G401 (cell line): ENCODE data around the gene SYT11. TPM values are rescaled to one million over a fixed set of nuclear protein-coding genes. Genes with fewer than 3 reads are reported as not detected.

ENCODE experiments used
- DNase-seq: peaks from one replicate; pipeline ENCODE4 v3.0.0-alpha.2; 2015; ENCODE audit warnings: low spot score
- in situ Hi-C: cut with HindIII; loops from 2 replicates; pipeline ENCODE4 v1.10.0; 2016; ENCODE audit warnings: low sequenced_read_pairs, mixed read lengths
- total RNA-seq: library from RNA; depleted of rRNA; stranded (reverse); fragments of >200 nt; shearing (Covaris generic); gene quantifications from 2 replicates; pipeline ENCODE4 v1.2.3, GENCODE V29; 2014

The SYT11 gene
- total RNA-seq, 1 experiment from 2014 or later, result 4.9 TPM

- DNase-seq, result peak; percentile 84
- in situ Hi-C loops, result loop anchor here (5.0 kb wide), 1 partner anchor 43 kb away; no protein-coding TSS in a partner anchor
These were observed 809 bp downstream of the SYT11 start for GRCh38 chr1:155859881-155860871.

DNA sequence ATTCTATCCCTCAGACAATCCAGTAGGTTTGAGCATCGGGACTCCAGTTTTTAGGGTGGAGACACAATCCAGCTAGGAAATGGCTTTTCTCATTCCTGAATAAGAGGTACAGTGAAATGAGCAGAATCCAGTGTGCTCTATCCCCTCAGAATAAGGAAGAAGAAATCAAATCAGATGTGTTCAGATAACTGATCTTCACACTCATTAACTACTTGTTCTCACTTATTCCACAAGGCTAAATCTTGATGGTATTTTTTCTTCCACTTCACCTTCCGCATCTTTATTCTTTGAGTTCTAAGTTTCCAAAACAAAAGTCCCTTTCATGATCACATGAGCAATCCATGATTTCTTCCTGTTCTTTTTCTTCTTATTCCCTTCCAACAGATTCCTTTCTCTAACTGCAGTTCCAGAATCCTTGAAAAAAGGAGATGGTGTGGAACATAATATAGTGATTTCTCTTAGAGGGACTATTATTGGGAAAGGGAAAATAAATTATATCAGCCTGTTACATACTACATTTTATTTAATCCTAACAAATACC, 1.7 kb downstream of the SYT11 start:
- DNase-seq, result no peak
- in situ Hi-C loops, result loop anchor here (5.0 kb wide), 1 partner anchor 44 kb away; no protein-coding TSS in a partner anchor

- DNase-seq, result no peak
- in situ Hi-C loops, result loop anchor here (5.0 kb wide), 1 partner anchor 45 kb away; no protein-coding TSS in a partner anchor
These were observed 2.5 kb downstream of the SYT11 start for GRCh38 chr1:155861896-155862295.

DNA sequence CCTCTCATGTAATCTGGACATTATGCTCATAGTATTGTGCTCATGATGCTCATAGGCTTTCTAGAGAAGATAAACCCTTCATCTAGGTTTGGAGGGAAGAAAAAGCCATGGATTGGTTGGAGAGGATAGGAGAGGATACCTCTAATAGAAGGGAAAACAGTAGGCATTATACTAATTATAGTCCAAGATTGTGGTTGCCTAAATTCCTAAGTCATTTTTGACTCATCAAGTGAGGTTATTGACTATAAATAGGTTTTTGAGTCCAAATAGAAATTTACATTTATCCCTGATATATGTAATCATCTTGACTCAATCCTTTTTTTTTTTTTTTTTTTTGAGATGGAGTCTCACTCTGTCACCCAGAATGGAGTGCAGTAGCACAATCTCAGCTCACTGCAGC, 5.0 kb downstream of the SYT11 start:
- DNase-seq, result no peak
- in situ Hi-C loops, result loop anchor here (5.0 kb wide), 1 partner anchor 47 kb away; no protein-coding TSS in a partner anchor

GRCh38 chr1:155867766-155868165, 8.4 kb downstream of the SYT11 start:
- in situ Hi-C loops, result no loop called here
- DNase-seq, result no peak

GRCh38 chr1:155871390-155871789, 12.0 kb downstream of the SYT11 start:
- in situ Hi-C loops, result no loop called here
- DNase-seq, result peak; percentile 96

GRCh38 chr1:155872527-155872926, 13.2 kb downstream of the SYT11 start:
- in situ Hi-C loops, result no loop called here
- peak; percentile 78 for DNase-seq

GRCh38 chr1:155873860-155874259, 14.5 kb downstream of the SYT11 start:
- DNase-seq, result peak; percentile 42
- in situ Hi-C loops, result no loop called here

GRCh38 chr1:155877945-155878344, 18.6 kb downstream of the SYT11 start:
- in situ Hi-C loops, result no loop called here

GRCh38 chr1:155880251-155880650, 20.9 kb downstream of the SYT11 start:
- DNase-seq, result no peak
- in situ Hi-C loops, result no loop called here

More at GRCh38 chr1:155877945-155878344, 18.6 kb downstream of the SYT11 start:
- no peak for DNase-seq

DNA sequence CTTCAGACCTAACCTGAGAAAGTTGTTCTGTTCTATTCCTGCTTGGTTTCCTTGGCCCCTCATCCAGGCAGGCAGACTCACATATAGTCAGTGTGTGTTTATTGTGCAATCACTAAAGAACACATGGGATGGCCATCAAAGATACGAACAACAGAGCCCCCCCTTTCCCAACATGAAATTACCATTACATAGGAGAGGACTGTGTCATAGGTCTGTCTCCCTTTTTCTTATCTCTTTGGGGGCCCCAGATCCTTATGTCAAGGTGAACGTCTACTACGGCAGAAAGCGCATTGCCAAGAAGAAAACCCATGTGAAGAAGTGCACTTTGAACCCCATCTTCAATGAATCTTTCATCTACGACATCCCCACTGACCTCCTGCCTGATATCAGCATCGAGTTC, 21.6 kb downstream of the SYT11 start:
- in situ Hi-C loops, result no loop called here

GRCh38 chr1:155882235-155882634, 22.9 kb downstream of the SYT11 start:
- in situ Hi-C loops, result no loop called here
- DNase-seq, result no peak

More for the DNA sequence above, 21.6 kb downstream of the SYT11 start:
- no peak for DNase-seq

GRCh38 chr1:155882766-155883165, 23.4 kb downstream of the SYT11 start:
- no peak for DNase-seq
- in situ Hi-C loops, result no loop called here

- peak; percentile 30 for DNase-seq
- in situ Hi-C loops, result no loop called here
These were observed 24.9 kb downstream of the SYT11 start for GRCh38 chr1:155884031-155884960.

- DNase-seq, result no peak
- in situ Hi-C loops, result no loop called here
These were observed 25.6 kb downstream of the SYT11 start for GRCh38 chr1:155884982-155885381.

- in situ Hi-C loops, result no loop called here
- no peak for DNase-seq
These were observed 29.1 kb downstream of the SYT11 start for GRCh38 chr1:155888481-155888880.

DNA sequence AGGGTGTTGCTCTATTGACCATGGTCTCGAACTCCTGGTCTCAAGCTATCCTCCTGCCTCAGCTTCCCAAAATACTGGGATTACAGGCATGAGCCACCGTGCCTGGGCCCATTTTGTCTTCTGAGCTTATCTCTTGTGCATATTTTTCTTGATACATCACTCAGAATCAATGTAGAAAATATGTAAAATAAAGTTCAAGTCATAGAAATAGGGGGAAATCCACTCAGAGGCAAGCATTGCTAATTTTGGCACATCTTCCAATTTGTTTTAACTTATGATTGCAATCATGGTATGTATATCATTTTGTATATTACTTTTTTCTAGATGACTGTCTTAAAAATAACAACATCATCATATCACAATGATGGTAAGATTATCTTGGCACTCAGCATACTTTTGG, 30.2 kb downstream of the SYT11 start:
- DNase-seq, result no peak
- in situ Hi-C loops, result no loop called here

DNA sequence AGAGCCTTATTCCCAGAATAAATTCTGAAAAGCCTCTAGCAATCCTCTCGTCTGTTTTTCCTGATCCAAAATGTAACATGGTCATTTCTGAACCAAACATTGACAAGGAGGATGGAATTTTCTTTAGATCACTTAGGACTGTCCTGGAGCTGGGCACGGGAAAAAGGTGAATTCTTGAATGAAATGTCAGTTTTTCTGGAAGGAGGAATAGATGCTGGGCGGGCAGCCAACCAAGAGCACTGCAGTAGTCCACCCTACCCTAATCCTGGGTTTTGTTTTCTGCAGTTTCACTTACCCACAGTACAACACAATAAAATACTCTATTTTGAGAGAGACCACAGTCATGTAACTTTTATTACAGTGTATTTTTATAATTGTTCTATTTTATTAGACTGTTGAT, 30.9 kb downstream of the SYT11 start:
- no peak for DNase-seq
- in situ Hi-C loops, result no loop called here

DNA sequence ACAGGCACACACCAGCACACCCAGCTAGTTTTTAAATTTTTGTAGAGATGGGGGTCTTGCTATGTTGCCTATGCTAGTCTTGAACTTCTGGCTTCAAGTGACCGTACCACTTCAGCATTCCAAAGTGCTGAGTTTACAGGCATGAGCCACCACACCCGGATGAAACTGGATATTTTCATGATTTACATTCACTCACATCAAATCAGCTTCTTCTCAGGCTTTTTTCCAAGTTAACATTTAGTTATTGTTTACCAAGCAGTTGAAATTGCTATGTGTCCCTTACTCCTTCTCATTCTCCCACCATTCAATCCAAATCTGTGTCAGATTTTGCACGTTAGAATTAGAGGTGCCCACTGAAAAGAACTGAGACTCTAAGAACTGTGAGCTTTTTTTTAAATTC, 33.4 kb downstream of the SYT11 start:
- DNase-seq, result no peak

More for the DNA sequence above, 33.4 kb downstream of the SYT11 start:
- in situ Hi-C loops, result no loop called here
